BE2C (cell line): ENCODE data around the gene C1QTNF6.

Experiments used
- DNase-seq: peaks from one replicate; pipeline ENCODE4 v3.0.0-alpha.2; 2020
- H3K27me3 ChIP-seq: fragments of 250-450 bp; sonication (Bioruptor Pico); 2 replicates; pipeline ENCODE4 v1.5.1; 2020; ENCODE audit warnings: mild to moderate bottlenecking
- H3K36me3 ChIP-seq: fragments of 250-450 bp; sonication (Bioruptor Pico); 2 replicates; pipeline ENCODE4 v1.5.1; 2020; ENCODE audit warnings: mild to moderate bottlenecking
- H3K4me1 ChIP-seq: fragments of 250-450 bp; sonication (Bioruptor Pico); 2 replicates; pipeline ENCODE4 v1.5.1; 2020
- H3K4me3 ChIP-seq: 2 replicates; pipeline ENCODE4 v1.5.1; 2011; ENCODE audit warnings: low read depth, low read length
- H3K9me3 ChIP-seq: fragments of 250-450 bp; sonication (Bioruptor Pico); 2 replicates; pipeline ENCODE4 v1.5.1; 2020
- TF ChIP-seq, protein P1 (sequence below): IDR thresholded peaks from 2 replicates; pipeline ENCODE4 v1.5.1; 2012; ENCODE audit warnings: mild to moderate bottlenecking, low read depth, low read length

Gene C1QTNF6

DNA sequence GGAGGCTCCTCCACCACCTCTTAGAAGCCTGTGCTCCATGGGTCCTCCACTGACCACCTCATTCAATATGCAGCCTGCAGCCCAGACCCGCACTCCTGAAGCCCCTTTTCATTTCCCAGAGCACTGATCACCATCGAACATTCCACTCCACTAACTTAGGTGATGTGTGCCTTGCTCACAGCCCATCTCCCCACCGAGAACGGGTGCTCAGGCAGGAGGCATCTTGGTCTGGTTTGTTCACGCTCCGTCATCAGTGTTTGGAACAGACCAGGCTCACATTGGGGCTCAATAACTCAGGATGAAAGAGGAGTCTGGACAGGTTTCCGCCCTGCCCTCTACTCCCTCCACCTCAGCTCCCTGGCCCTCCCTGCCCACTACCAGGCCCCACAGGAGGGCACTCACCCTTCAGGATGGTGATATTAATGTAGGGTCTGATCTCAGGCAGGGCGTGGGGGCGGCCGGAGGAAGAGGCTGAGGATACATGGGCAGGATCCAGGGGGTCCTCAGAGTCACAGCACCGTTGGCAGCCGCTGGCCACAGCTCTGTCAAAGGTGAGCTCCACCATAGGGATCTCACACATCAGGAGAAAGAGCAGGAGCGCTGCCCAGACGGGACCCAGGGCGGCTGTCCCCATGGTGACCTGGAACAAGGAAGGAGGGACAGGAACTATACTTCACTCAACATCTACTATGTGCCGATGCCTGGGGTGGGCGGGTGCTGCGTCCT is 3.1 kb downstream of the C1QTNF6 start:
- Histone ChIP-seq H3K36me3 (no peaks in the 10 kb centered on the region), H3K4me3 (no peak overlapping the region), H3K4me1 (peaks cover 17% of the 10 kb centered on the region), H3K27me3 (no peaks in the 10 kb centered on the region), H3K9me3 (no peaks in the 10 kb centered on the region)
- TF ChIP-seq, protein P1, sequence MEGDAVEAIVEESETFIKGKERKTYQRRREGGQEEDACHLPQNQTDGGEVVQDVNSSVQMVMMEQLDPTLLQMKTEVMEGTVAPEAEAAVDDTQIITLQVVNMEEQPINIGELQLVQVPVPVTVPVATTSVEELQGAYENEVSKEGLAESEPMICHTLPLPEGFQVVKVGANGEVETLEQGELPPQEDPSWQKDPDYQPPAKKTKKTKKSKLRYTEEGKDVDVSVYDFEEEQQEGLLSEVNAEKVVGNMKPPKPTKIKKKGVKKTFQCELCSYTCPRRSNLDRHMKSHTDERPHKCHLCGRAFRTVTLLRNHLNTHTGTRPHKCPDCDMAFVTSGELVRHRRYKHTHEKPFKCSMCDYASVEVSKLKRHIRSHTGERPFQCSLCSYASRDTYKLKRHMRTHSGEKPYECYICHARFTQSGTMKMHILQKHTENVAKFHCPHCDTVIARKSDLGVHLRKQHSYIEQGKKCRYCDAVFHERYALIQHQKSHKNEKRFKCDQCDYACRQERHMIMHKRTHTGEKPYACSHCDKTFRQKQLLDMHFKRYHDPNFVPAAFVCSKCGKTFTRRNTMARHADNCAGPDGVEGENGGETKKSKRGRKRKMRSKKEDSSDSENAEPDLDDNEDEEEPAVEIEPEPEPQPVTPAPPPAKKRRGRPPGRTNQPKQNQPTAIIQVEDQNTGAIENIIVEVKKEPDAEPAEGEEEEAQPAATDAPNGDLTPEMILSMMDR = no peak
- DNase-seq = no peak

DNA sequence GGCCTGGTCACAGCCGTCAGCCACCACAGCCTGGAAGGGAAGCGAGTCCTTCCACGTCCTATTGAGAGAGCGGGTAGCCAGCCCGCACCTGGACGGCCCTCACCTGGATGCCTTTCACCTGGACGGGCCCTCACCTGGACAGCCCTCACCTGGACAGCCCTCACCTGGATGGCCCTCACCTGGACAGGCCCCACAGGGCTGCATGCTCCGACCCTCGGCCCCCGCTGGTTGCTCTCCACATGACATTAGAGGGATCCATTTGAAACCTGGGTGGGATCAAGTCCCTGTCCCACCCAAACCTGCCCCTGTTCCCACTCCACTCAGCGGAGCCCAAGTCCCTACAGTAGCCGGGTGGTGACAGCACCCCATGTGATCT is 3.7 kb downstream of the C1QTNF6 start:
- H3K27me3 ChIP-seq = no peaks in the 10 kb centered on the region
- TF ChIP-seq, protein P1 = no peak
- no peak for DNase-seq
- H3K36me3 ChIP-seq = no peaks in the 10 kb centered on the region
- no peak overlapping the region for H3K4me3 ChIP-seq
- H3K9me3 ChIP-seq = no peaks in the 10 kb centered on the region
- peaks cover 17% of the 10 kb centered on the region for H3K4me1 ChIP-seq

DNA sequence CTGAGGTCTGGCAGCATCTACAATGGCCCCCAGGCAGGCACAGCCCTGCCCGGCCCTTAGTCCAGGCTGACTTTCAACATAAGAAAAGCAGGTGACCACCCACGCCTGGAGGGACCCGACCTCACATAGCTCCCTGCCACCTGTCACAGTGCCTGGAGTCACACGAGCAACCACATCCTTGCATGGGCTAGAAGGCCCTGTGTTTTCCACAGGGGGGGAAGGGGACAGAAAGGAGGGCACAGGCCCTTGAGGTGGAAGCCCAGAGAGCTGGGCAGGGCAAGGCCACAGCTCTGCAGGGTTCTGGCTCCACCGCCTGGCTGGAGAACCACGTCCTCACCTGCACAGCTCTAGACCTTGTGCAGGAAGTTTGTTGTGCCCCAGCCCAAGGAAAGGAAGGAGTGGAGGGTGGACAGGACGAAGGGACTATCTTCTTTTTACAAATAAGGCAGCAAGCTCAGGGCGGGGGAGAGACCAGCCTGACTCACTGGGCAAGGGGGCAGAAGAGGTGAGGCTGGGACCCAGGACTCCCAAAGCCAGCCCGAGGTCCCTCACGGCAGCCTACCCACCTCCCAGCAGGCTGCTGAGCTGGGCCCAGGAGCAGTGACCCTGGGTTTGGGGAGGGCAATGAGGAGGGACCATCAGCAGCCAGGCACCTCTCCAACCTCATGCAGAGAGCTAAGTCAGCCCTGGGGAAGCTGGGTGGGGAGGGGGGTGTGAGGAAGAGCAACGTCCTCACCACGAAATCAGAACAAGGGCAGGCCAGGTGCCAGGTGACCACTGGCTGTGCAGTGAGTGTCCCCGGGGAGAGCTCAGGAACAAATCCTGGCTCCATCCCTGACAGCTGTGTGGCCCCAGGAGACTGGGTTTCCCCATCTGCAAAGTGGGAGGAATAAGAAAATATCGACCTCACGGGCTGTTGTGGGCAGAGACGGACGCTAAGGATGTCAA is 4.3 kb downstream of the C1QTNF6 start:
- Histone ChIP-seq H3K36me3 (no peaks in the 10 kb centered on the region), H3K27me3 (no peaks in the 10 kb centered on the region), H3K9me3 (no peaks in the 10 kb centered on the region), H3K4me3 (no peak overlapping the region), H3K4me1 (peaks cover 16% of the 10 kb centered on the region)
- DNase-seq = no peak
- TF ChIP-seq, protein P1 = no peak

DNA sequence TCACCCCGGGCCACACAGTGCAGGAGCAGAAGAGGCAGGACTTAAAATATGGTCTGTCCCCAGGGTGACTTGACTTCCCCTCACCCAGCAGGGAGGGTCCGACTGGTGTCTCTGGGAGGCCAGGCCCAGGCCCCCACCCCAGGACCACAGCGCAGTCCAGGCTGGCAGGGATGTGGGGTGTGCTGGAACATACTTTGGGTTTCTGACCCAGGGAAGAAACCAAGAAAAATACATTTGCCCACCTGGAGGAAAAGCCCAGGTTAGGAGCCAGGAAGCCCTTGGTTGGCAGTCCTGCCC is 5.2 kb downstream of the C1QTNF6 start:
- Histone ChIP-seq H3K27me3 (no peaks in the 10 kb centered on the region), H3K36me3 (no peaks in the 10 kb centered on the region), H3K4me1 (peaks cover 10% of the 10 kb centered on the region), H3K9me3 (no peaks in the 10 kb centered on the region), H3K4me3 (no peak overlapping the region)
- TF ChIP-seq, protein P1 = no peak
- DNase-seq = no peak

DNA sequence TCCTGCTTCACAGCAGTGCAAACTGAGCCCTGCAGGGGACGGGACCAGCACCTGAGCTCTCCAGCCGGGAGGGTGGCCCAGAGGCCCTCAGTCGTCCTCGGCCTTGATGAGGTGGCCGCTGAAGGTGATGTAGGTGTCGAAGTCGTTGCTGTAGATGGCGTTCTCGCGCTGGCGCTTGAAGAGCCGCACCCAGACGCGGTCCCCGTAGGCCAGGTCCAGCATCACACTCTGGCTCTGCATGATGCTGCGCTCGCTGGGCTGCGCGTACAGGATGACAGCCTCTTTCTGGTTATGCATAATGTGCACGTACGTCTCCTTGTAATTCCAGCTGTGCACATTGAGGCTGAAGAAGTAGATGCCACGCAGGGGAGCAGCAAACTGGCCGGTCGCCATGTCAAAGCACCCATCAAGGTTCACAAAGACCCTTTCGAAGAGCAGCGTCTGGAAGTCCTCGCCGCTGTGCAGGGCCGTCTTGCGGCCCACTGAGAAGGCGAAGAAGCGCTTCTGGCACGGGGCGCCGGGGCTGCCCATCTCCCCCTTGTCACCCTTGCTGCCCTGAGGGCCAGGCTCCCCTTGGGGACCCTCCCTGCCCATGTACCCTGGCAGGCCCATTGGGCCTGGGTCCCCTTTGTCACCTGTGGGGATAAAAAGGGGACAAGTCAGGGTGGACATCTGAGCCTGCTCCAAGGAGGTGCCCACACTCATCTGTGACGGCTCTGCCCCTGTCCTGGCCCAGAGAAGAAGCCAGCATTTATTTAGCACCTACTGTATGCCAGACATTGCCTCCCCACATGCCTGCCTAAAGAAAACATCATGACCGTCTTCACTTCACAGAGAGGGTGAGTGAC is 5.7 kb downstream of the C1QTNF6 start:
- no peaks in the 10 kb centered on the region for H3K36me3 ChIP-seq
- TF ChIP-seq, protein P1 = no peak
- H3K9me3 ChIP-seq = no peaks in the 10 kb centered on the region
- H3K4me3 ChIP-seq = no peak overlapping the region
- H3K27me3 ChIP-seq = no peaks in the 10 kb centered on the region
- peaks cover 10% of the 10 kb centered on the region for H3K4me1 ChIP-seq
- DNase-seq = no peak
